HS-5 (cell line): Measurements from ENCODE around the gene ADAMTS1.
"Not testable (repeated sequence)": the region's sequence is repeated elsewhere in the genome, so short reads cannot be mapped to it uniquely, and the experiment has no call there.

ENCODE experiments used
- DNase-seq: peaks from one replicate; pipeline ENCODE4 v3.0.0-alpha.2; 2012; ENCODE audit warnings: low read depth

ADAMTS1 gene

DNA sequence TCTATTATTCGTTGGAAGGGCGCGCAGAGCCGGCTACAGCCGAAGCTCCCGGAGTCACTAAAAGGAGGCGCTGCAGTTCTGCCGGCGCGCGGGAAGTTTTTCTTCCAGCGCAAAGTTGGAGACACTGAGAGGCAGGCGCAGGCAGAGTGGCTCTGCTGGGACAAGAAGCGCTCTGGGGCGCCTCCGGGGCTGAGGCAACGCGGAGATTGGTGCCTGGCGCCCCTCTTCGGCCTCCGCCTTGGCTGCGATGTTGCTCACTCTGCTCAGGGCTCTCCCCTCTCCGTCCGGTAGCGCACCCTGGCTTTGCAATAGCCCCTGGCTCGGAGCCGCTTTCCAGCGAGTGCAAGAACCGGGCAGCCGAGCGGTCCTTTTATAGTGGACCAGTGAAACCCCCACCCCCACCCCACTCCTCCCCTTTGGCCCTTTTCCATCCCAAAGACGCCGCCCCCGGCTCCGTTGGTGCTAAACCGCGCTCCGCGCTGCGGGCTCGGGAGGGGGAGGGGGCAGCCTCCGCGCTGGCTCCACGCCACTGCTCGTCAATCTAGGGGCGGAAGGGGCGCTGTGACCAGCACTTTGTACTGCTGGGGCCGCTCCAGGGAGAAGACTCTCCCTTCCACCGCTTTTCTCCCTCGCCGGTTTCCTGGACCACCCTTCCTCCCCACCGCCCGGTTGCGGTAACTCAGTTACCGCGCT lies at the start of gene ADAMTS1:
TSS of gene ADAMTS1 (minus strand) at position 344 of the 693 bp plus-strand sequence. CDS start 455 bp downstream, outside the sequence.
- DNase-seq: no peak

DNA sequence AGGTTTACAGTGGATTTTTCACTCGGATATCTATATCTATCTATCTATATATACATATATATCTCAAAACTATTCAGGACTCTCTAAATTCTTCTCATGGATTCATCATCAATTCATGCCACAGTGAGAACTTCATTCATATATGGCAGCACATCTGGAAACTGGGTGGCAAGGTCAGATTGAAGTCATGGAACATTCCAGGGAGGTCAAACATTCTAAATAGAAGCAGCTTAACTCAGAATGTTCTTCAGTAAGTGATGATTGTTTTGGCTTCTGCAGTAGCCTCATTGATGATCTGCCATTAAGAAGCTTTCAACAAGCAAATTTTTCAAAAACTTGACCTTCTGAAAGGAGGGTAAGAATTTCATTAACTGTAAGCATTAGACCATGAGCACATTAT lies 46.9 kb upstream of the ADAMTS1 start:
- DNase-seq: no peak

DNA sequence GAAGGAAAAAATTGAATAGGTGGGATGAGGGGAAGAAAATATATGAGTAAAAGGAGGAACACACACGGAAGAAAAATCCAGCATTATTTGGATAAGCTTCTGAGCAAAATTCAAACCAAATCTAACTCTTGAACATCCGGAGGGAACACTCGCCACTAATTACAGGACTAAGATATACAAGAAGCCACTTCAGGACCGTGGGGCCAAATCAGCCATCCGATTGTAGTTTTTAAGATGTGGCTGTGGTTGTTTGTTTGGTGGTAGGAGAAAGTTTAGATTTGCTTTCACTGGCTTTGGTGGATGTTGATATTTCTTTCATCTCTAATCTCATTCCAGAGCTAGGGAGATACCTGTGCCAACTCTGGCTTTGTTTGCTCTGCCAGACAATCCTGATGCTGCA lies 43.7 kb upstream of the ADAMTS1 start:
- no peak for DNase-seq

DNA sequence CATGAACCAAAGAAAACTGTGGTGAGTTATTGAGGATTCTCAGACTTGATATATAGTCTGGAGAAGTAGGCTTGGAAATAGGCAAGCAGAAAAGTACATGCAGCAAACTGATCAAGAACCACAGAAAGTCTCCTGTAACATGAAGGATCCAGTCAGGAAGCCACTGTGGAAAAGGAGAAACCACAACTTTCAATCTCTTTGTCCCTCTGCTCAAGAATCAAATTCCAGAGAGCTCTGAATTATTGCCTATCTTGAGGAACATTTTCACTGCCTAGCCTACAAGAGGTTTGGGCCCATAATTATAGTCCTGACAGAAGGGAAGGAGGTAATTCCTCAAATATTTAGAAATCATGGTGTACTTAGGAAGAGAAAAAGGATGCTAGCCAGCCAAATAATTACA lies 43.0 kb upstream of the ADAMTS1 start:
- no peak for DNase-seq

DNA sequence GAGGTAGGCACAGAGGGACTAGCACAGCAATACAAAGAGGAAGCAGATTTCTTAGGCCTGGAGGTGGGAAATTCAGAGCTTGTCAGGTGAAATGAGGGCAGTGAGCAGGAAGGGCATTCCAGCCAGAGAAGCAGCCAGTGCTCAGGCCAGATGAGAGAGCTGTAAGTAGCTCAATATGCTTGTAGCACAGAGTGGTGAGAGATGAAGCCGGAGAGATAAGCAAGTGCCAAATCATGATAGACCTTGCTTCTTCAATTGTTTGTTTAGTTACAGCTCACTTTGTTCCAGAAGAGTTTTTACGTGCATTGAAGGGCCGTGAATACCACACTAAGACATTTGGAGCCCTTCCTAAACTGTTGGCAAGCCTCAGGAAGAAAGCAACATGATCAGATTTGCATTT lies 42.0 kb upstream of the ADAMTS1 start:
- DNase-seq: no peak

DNA sequence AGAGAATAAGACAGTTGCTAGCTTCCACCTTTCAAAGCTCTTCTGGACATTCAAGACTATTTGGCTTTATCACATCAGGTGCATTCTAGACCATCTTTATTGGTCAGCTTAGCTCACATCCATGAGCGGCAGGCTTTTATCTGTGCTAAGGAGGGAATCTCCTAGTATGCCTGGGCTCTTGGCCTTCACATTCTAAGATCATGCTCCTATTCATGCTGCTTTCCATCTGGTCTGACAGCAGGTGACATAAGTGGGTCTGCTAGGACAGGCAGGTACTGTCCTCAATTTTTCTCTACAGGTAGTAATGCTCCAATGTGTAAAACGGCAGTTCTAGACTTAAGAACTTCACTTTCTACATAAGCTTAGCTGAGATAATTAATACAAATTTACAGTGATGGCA lies 39.2 kb upstream of the ADAMTS1 start:
- no peak for DNase-seq

DNA sequence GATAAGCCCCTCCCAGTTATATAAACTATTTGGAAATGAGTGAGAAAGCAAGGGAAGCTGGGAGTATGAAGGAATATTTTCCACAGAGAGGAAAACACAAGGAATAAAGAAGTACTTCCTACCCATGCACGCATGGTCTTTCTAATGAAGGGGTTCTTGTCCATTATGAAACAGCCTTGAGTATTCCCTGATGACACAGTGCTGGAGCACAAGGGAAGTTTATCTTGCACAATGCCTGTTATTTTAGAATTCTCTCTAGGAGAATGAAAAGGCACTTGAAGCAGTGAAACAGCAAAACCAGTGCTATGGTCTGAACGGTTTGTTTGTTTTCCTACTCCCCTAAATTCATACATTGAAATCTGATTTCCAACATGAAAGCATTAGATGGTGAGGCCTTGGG lies 38.6 kb upstream of the ADAMTS1 start:
- DNase-seq: no peak

DNA sequence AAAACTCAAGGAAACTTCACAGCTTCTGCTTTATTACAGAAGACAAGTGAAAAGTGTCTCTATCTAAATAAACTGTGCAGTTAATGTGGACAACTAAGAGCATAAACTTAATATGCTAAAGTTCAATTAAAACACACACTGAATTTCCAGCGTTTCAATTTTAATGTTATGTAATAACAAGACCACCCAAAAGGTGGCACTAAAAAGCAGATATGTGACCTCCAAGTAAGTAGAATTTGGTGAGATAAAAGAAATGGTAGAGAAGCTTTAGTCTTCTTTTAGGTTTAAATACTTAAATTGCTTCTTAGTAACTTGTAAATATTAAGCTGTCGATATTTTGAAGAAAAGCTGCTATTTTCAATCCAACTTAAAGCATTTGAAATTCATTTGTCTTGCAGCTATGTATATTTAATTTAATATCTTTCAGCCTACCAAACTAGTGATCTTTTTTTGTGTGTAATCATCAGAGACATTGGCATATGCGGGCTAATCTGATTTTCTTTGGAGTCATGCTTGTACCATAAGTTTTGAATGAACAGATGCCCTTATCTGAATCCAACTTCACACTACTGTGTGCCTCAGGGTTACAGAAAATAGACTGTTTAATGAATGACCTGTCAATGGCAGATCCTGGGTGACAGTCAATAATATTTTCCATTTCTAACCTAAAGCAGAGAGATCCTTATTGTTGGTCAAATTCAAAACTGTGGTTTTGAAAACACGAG lies 36.5 kb upstream of the ADAMTS1 start:
- peak; percentile 3 for DNase-seq

DNA sequence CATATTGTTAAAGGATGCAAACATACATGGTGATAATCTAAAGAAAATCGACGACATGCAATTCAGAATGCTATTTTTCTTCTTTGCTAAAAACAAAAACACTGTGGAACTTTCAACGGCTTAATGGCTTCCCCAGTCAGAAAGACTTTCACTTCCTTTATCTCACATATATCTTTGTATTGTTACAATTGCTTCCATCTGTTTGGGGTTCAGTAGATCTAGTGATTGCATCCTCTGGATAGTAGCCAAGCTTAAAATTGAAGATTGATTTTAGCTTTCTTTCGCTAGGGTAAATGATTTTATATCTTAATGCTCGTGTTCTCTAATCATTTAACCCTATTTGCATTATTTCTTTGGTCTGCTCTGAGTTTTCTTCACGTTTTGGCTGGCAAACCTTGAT lies 31.8 kb upstream of the ADAMTS1 start:
- DNase-seq: no peak

DNA sequence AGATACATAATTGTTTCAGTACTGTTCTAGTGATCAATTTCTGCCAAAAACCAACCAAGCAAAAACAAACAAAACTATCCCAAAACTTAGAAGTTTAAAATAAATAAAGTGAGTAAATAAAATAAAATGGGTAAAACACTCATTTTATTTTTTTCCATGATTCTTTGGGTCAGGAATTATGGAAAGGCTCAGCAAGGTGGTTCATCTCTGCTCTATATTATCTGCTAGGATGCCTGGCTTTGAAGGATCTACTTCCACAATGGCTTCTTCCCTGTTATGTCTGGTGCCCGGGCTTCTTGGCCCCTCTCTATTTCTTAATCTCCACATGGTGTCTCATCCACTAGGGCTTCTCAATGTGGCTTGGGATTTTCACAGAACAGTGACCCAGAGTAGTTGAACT lies 29.1 kb upstream of the ADAMTS1 start:
- DNase-seq: no peak

DNA sequence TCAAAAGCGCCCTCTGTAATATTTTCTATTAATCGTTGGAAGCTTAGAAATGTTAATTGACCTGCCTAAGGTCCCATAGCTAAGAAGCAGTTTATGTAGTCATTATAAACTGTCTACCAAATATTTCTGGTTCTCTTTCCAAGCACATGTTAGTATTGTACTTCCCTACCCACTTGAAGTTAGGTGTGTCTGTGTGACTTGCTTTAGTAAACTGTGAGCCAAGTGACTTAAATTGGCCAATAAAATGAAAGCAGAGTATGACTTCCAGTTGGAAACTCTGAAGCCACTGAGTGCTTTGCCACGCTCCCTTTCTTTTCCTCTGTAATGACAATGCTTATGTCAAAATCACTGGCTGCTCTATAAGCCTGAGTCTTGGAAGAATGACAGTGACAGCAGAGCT lies 20.6 kb upstream of the ADAMTS1 start:
- DNase-seq: no peak

DNA sequence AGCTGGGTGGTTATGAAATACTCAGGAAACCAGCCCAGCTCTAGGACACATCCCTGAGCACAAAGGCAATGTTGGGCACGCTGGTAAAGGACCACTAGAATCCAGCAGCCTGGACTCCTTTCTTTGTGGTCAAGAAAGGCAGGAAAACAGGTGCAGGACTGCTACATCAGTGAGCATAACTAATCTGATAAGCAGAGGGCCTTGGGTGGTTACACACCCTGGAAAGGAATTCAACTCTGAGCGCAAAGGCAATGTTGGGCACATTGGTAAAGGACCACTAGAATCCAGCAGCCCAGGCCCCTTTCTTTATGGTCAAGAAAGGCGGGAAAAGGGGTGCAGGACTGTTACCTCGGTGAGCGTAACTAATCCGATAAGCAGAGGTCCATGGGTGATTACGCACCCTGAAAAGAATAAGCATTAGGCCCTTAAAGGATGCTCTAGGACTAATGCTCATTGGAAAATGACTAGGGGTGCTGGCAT lies 11.7 kb upstream of the ADAMTS1 start:
- not testable (repeated sequence) for DNase-seq

DNA sequence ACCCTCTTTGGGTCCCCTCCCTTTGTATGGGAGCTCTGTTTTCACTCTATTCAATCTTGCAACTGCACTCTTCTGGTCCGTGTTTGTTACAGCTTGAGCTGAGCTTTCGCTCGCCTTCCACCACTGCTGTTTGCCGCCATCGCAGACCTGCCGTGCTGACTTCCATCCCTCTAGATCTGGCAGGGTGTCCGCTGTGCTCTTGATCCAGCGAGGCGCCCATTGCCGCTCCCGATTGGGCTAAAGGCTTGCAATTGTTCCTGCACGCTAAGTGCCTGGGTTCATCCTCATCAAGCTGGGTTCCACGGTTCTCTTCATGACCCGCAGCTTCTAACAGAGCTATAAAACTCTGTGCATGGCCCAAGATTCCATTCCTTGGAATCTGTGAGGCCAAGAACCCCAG lies 9.5 kb upstream of the ADAMTS1 start:
- not testable (repeated sequence) for DNase-seq

DNA sequence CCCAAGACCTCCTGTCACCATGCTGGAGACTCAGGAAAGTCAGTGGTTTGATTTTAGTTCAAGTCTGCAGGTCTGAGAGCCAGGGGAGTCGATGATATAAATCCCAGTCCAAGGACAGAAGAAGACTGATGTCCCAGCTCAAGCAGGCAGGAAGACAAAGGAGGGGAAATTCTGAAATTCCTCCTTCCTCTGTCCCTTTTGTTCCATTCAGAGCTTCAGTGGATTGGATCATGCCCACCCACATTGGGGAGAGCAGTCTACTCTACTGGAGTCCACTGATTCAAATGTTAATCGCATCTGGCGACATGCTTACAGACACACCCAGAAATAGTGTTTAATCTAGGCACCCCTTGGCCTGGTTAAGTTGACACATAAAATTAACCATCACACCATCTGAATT lies 7.2 kb upstream of the ADAMTS1 start:
- DNase-seq: no peak

DNA sequence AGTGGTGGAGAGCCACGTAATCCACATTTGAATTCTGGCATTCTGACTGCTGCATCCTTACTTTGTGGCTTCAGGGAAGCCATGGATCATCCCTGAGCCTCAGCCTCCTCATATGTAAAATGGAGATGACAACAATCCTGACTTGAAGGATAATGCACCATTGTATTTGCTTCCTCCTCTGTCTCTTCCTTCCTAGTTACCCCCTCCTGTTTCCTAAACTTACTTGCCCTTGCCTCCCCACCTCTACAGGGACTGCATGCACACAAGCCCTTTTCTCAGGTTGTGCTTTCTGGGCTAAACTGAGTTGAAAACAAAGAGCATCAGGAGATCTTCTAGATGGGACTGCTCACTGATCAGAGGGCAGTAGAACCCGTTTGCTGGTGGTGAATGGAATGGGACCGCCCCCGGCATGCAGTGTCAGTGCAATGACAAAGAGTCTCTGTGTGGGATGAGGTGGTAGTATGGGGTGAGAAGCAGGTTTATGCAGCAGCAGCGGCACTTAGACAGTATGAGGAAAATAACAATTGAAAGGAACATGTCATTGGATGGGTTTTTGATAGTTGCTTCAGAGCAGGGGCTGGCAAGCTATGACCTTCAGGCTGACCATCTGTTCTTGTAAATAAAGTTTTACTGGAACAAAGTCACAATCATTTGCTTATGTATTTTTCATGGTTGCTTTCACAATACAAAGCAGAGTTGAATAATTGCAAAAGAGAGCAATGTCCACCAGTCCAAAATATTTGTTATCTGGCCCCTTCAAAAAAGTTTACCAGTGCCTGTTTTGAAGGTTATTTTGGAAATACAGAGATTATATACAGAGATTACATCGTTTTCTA lies 6.1 kb upstream of the ADAMTS1 start:
- no peak for DNase-seq

DNA sequence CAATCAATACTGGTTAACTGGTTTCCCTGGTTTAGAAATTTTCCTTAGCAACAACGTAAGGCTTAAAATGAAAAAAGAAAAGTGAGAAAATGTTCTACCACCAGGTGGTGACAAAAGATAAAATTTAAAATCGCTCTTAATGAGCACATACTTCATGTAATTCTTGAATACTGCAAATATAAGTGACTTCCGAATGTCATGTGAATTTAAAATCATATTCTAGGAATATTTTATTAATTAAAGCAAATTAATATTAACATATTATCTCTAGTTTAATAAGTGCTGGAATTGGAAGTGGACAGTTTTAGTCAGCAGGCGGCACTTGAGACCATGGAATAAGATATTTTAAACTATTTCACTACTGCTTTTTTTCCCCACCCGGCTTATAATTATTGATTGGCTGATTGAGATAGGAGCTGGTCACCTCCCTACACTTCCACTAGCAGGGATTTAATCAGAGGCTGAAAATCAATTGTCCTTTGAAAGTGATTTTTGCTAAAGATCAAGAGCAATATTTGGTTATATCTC lies 5.0 kb upstream of the ADAMTS1 start:
- DNase-seq: no peak

DNA sequence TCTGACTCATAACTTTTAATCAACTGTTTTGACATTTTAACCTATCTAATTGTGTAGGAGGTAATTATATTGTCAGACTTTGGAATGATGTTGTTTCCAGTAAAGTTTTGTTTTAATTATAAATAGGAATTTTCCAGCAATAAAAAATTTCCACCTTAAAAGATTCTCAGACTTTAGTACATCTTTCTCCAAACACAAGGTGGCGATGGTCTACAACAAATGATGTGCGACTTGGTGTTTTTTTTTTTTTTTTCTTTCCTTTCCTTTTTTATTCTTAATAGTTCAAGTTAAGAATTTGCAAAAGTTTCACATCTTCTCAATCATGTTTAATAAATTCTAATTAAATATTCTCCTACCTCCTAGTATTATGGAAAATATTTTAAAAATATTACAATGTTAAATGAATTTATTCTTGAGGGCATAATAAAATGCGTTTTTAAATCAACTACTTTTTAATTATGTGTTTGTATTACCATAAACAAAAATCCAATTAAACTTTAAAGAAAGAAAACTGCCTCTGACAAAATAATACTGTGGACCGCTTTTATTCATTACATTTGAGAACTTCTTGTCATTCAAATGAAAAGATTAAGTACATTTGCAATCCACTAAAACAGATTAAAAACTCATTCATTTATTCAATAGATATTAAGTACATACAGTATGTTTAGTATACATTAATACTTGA lies 4.4 kb upstream of the ADAMTS1 start:
- no peak for DNase-seq

DNA sequence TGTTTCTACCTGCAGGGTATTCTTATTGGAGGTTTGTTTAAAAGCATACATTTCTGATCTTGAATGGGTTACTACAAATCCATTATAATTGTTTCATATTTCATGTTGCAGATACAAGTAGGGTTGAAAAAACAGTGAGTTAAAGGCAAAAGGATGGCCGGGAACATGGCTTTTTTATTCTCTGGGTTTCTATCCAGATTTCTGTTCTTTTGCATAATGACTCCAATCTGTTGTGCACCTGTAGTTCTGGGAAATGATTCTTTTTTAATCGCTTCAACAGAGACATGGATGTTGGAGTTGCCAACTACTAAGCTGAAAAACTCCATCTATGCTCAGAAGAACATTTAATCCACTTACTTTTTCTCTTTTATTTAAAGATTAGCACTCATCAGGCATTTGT lies 2.7 kb upstream of the ADAMTS1 start:
- no peak for DNase-seq

DNA sequence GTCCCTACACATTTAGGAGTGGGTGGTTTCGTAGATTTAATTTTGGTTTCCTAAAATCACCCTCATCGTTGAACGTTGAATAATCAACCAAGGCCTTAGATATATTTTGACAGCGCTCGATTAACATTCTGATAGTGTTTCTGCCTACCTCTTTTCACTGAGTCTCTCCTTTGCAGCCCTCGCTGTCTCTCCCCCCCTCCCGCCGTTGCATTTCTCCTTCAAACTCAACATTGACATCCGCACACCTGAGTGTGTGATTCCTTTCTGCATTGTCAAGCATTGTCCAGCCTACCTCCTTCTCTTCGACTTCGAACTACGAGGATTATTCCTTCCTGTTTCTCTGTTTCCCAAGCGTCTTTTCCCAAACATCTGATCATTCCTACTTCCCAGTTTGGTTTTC lies 1.8 kb upstream of the ADAMTS1 start:
- DNase-seq: no peak

DNA sequence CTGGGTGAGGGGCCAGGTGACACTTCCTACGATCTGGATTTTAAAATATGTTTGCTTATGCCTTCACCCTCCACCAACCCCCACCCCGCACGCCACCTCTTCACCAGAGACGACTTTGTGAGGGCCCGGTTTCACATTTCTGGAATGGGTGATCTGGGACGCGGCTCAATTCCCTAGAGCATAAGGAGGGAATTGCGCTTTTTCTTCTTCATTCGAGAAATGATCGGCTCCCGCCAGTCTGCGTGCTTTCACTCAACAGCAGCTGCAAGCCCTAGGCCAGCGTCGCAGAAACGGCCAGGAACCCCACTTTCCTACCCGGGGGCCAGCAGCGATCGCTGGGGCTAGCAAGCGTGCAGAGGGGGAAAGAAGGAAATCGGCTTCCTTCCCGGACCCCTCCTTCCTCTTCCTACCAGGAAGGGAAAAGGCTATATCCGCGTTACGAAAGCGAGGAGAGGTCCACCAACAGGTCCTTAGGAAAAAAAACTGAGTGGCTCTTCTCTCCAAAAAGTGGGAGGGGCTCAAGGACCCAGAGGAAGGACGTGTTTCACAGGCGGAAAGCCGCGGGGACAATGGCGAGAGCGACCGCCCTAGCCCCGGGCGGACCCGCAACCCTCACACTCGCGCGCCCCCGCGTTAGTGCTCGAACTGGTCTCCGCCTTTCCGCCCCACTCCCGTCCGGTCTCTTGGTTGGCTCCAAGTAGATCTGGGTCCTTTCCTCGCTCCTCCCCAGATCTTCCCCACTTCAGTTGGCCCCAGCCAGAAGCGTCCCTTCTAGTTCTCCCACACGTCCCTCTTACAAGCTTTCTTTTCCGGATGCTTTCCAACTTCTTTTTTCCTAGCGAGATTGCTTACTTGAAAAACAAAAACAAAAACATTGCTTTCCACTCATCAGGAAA lies 1.1 kb upstream of the ADAMTS1 start:
- DNase-seq: no peak

DNA sequence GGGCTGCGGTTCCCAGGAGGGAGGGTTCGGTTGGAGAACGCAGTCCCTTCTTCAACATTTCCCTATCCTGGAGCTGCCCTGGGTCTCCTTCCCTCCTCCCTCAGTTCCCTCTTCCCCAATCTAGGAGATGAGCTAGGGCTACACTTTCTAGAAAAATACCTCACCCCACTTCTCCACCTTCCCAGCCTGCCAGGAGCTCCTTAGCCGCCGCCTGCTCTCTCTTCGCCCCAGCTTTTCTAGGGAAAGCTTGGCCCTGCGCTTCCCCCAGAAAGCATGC lies 488 bp upstream of the ADAMTS1 start:
- no peak for DNase-seq
